Panc1 (cell line): Measurements from ENCODE around the gene TNNI3K. TPM values are rescaled to one million over a fixed set of nuclear protein-coding genes. Genes with fewer than 3 reads are reported as not detected.

Experiments used
- ATAC-seq: fragments of 200-7000 bp; cut with Tn5 transposase; 2 replicates; pipeline ENCODE4 v1.9.1; 2020; ENCODE audit warnings: mild to moderate bottlenecking, moderate library complexity
- BruUV-seq: library from RNA; stranded (reverse); fragments of 400-500 nt; replicated peaks from 2 replicates; lab custom pipeline; 2021; lab: Mats Ljungman, UMichigan
- CTCF ChIA-PET: fragments of 300-600 bp; sonication (Branson Sonifier 250); formaldehyde crosslinking; loops from one replicate; lab custom pipeline; 2022; ENCODE audit warnings: antibody characterized with exemption; lab: Charles Lee
- POLR2A ChIA-PET: fragments of 300-600 bp; sonication (Branson Sonifier 250); formaldehyde crosslinking; loops from one replicate; lab custom pipeline; 2022; ENCODE audit warnings: antibody characterized with exemption; lab: Charles Lee
- DNase-seq: peaks from one replicate; pipeline ENCODE4 v3.0.0-alpha.2; 2010; ENCODE audit warnings: low read depth, low spot score
- H3K27ac ChIP-seq: 2 replicates; pipeline ENCODE4 v1.5.1; 2011; ENCODE audit warnings: mild to moderate bottlenecking, low read length, inconsistent platforms
- H3K27me3 ChIP-seq: fragments of 200-500 bp; sonication (Bioruptor generic); 2 replicates; pipeline ENCODE4 v1.6.0; 2014; ENCODE audit warnings: low read length, inconsistent platforms; ENCODE audit not compliant: control insufficient read depth, insufficient read depth
- H3K36me3 ChIP-seq: fragments of 200-500 bp; sonication (Bioruptor generic); 2 replicates; pipeline ENCODE4 v1.5.1; 2014; ENCODE audit warnings: inconsistent platforms, mild to moderate bottlenecking, low read length, moderate library complexity; ENCODE audit not compliant: control insufficient read depth, insufficient read depth
- H3K4me1 ChIP-seq: 2 replicates; pipeline ENCODE4 v1.5.1; 2011; ENCODE audit warnings: inconsistent platforms, mild to moderate bottlenecking, low read length, moderate library complexity; ENCODE audit not compliant: control insufficient read depth, insufficient read depth
- H3K4me3 ChIP-seq, 2 experiments: 2 replicates each; pipeline ENCODE4 v1.5.1; 2011 to 2012; ENCODE audit warnings: low read depth in 2 of 2, low read length in 2 of 2, mild to moderate bottlenecking in 2 of 2, inconsistent platforms in 1 of 2, moderate library complexity in 1 of 2
- H3K9me3 ChIP-seq: fragments of 200-500 bp; sonication (Bioruptor generic); 2 replicates; pipeline ENCODE4 v1.5.1; 2014; ENCODE audit warnings: low read depth, mild to moderate bottlenecking, inconsistent platforms, low read length, moderate library complexity; ENCODE audit not compliant: control insufficient read depth, insufficient read depth
- POLR2AphosphoS5 ChIP-seq: IDR thresholded peaks from 2 replicates; pipeline ENCODE4 v1.6.1; 2012; ENCODE audit warnings: mild to moderate bottlenecking, low read depth, low read length, moderate library complexity
- REST ChIP-seq, 2 experiments: IDR thresholded peaks; 2 replicates each; pipeline ENCODE4 v1.6.1; 2011 to 2012; ENCODE audit warnings: low read depth in 2 of 2, control low read depth in 1 of 2, low read length in 1 of 2, mild to moderate bottlenecking in 1 of 2, moderate library complexity in 1 of 2; ENCODE audit not compliant: insufficient read depth in 1 of 2
- SIN3A ChIP-seq: IDR thresholded peaks from 2 replicates; pipeline ENCODE4 v1.6.1; 2012; ENCODE audit warnings: low read depth, mild to moderate bottlenecking, low read length, moderate library complexity, borderline replicate concordance; ENCODE audit not compliant: insufficient read depth
- TCF7L2 ChIP-seq: IDR thresholded peaks from 2 replicates; pipeline ENCODE4 v1.6.1; 2011; ENCODE audit warnings: mild to moderate bottlenecking, low read depth, low read length, inconsistent platforms
- in situ Hi-C: cut with HindIII; loops from 2 replicates; pipeline ENCODE4 v1.10.0; 2016; ENCODE audit warnings: low sequenced_read_pairs, low pct_unique_long_range_greater_than_20kb
- intact Hi-C: fragments of 100-400 bp; cut with micrococcal nuclease; formaldehyde crosslinking; loops from one replicate; pipeline ENCODE4 v1.10.0; 2022; ENCODE audit not compliant: unreplicated experiment
- total RNA-seq: library from RNA; stranded (reverse); gene quantifications from one replicate; pipeline ENCODE4 v1.2.1, GENCODE V29; 2021; ENCODE audit not compliant: unreplicated experiment
- TF ChIP-seq, protein P1 (sequence below): fragments of 450-650 bp; IDR thresholded peaks from 2 replicates; pipeline ENCODE4 v1.5.1; 2017; ENCODE audit warnings: mild to moderate bottlenecking

The TNNI3K gene
- total RNA-seq, 1 experiment from 2014 or later = not detected

- CTCF ChIA-PET = no interaction called here
- TF ChIP-seq, protein P1, sequence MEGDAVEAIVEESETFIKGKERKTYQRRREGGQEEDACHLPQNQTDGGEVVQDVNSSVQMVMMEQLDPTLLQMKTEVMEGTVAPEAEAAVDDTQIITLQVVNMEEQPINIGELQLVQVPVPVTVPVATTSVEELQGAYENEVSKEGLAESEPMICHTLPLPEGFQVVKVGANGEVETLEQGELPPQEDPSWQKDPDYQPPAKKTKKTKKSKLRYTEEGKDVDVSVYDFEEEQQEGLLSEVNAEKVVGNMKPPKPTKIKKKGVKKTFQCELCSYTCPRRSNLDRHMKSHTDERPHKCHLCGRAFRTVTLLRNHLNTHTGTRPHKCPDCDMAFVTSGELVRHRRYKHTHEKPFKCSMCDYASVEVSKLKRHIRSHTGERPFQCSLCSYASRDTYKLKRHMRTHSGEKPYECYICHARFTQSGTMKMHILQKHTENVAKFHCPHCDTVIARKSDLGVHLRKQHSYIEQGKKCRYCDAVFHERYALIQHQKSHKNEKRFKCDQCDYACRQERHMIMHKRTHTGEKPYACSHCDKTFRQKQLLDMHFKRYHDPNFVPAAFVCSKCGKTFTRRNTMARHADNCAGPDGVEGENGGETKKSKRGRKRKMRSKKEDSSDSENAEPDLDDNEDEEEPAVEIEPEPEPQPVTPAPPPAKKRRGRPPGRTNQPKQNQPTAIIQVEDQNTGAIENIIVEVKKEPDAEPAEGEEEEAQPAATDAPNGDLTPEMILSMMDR = no peak
- TF ChIP-seq TCF7L2 = no peak
- TF ChIP-seq POLR2AphosphoS5 = no peak
- no peak for TF ChIP-seq REST (IDR thresholded peaks at IDR 0.05; ENCODE audit: insufficient read depth in 1 of 2, low read depth in 2 of 2, low read length in 1 of 2)
- TF ChIP-seq SIN3A = no peak
- H3K27ac ChIP-seq = no peak overlapping the region
- no peak overlapping the region for H3K4me3 ChIP-seq
- DNase-seq (no peak), ATAC-seq (no peak)
- POLR2A ChIA-PET = no interaction called here
- H3K36me3 ChIP-seq = no peaks in the 10 kb centered on the region; the same call in 1 of the 2 replicates
- no peaks in the 10 kb centered on the region for H3K9me3 ChIP-seq
- no TSS peak for BruUV-seq
- intact Hi-C loops (no loop called here), in situ Hi-C loops (no loop called here)
- no peaks in the 10 kb centered on the region for H3K4me1 ChIP-seq
- no peaks in the 10 kb centered on the region for H3K27me3 ChIP-seq
Measured at GRCh38 chr1:74340656-74341055, 105.5 kb downstream of the TNNI3K start.

DNA sequence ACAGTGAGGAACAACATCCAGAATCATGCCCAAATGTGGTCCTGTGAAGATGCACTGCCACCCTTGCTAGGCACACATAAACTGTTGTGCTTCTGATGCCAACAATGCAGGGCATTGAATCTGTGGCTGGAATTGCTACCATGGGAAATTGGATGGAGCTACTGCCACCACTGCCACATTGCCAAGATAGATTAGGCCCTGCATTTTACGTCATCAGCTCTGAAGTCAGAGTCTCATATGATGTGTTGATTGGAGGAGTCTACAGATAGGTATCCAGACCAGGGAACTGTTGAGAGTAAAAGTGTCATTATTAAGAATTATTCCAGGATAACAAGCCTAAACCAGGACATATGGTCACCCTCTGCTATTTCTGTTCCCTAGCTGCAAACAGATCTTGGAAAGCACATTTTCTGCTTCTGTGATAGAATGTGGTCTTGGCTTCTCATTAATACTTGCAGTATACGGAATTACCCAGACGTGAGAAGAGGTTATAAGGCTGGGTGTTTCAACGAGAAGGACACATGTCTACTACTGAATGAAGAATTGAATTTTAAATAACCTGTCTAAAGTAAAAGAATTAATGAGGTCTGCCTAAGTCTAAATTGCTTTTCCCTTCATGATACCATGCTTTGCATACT lies 106.6 kb downstream of the TNNI3K start:
- intact Hi-C loops = no loop called here
- Histone ChIP-seq H3K4me1 (no peaks in the 10 kb centered on the region), H3K4me3 (no peak overlapping the region), H3K9me3 (no peaks in the 10 kb centered on the region), H3K36me3 (no peaks in the 10 kb centered on the region; the same call in 1 of the 2 replicates), H3K27ac (no peak overlapping the region), H3K27me3 (no peaks in the 10 kb centered on the region)
- ChIA-PET CTCF (no interaction called here), POLR2A (no interaction called here)
- TF ChIP-seq, protein P1 = no peak
- no peak for TF ChIP-seq REST (IDR thresholded peaks at IDR 0.05; ENCODE audit: insufficient read depth in 1 of 2, low read depth in 2 of 2, low read length in 1 of 2)
- no peak for TF ChIP-seq POLR2AphosphoS5
- no peak for TF ChIP-seq TCF7L2
- TF ChIP-seq SIN3A = no peak
- in situ Hi-C loops = no loop called here
- BruUV-seq = no TSS peak
- DNase-seq (no peak), ATAC-seq (no peak)
